Amygdala (tissue), 56 donors: Measurements from ENCODE around the gene GFM2.
A peak's percentile ranks its signal among the peaks of the same experiment; 100 is the strongest.
"Not testable (repeated sequence)": the region's sequence is repeated elsewhere in the genome, so short reads cannot be mapped to it uniquely, and the experiment has no call there.

ENCODE experiments used
- DNase-seq, 56 donors: peaks; one replicate each; lab custom pipeline; 2025; lab: John Stamatoyannopoulos, UW

GFM2 gene, protein sequence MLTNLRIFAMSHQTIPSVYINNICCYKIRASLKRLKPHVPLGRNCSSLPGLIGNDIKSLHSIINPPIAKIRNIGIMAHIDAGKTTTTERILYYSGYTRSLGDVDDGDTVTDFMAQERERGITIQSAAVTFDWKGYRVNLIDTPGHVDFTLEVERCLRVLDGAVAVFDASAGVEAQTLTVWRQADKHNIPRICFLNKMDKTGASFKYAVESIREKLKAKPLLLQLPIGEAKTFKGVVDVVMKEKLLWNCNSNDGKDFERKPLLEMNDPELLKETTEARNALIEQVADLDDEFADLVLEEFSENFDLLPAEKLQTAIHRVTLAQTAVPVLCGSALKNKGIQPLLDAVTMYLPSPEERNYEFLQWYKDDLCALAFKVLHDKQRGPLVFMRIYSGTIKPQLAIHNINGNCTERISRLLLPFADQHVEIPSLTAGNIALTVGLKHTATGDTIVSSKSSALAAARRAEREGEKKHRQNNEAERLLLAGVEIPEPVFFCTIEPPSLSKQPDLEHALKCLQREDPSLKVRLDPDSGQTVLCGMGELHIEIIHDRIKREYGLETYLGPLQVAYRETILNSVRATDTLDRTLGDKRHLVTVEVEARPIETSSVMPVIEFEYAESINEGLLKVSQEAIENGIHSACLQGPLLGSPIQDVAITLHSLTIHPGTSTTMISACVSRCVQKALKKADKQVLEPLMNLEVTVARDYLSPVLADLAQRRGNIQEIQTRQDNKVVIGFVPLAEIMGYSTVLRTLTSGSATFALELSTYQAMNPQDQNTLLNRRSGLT

DNA sequence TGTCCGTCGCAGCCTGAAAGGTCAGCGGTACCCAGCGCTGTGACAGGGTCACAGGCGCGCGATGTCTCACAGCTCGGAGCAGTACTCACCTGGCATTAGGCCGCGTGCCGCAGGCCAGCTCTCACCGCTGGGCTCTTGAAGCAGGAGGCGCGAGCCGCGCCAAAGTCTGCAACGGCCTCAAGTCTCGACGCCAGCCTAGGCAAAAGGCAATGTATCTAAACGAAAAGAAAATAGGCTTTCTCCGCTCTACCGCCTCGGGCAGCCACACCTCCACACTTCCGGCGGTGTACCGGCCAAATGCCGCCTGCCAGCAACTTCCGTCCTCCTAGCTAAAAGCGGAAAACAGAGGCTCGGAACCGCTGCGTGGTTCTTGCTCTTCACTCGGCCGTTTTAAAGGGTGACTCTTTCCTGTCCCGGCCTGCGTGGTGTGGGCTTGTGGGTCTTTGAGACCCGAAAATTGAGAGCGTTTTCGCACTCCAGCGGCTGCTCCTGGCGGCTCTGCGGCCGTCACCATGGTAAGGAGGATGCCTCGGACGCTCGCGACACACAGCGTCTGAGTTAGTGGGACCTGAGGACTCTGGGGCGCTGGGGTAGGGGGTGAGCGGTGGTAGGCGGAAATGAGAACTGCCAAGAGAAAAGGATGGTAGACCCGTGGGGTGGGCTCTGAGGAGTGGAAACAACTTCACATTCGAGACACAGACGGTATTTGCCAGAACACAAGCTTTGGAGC lies at the start of gene GFM2, which contains the start of gene NSA2:
GFM2 (minus strand) TSS at position 269 of the 730 bp plus-strand sequence. CDS start 3,375 bp downstream, outside the sequence.
NSA2 (plus strand) TSS at position 401 of the 730 bp plus-strand sequence; CDS start at position 513, 112 bp downstream.
- peak; percentile 71 to 98 (median 90) for DNase-seq

DNA sequence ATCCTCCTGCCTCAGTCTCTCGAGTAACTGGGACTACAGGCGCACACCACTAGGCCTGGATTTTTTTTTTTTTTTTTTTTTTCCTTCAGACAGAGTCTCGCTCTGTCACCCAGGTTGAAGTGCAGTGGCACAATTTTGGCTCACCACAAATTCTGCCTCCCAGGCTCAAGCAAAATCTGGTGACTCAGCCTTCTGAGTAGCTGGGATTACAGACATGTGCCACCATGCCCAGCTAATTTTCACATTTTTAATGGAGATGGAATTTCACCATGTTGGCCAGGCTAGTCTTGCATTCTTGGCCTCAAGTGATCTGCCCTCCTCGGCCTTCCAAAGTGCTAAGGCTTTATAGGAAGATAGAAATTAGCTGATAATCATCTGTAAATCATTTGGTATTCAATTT lies 44.0 kb upstream of the GFM2 start:
- no peak for DNase-seq

DNA sequence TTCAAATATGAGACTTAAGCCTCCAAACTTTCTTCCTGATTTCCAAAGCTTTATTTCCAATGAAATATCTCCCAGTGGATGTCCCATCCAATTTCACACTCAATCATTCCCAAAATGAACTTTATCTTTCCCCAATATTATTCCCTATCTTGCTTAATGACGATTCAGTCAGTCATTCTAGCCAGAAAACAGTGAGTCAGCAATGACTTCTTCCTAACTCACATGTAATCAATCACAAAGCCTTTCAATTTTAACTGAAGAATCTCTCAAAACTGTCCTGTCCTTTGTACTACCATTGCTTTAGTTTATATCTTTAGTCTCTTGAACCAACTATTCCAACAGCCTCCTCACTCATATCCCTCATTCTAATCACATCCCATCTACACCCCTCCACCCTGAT lies 35.0 kb upstream of the GFM2 start:
- no peak for DNase-seq

DNA sequence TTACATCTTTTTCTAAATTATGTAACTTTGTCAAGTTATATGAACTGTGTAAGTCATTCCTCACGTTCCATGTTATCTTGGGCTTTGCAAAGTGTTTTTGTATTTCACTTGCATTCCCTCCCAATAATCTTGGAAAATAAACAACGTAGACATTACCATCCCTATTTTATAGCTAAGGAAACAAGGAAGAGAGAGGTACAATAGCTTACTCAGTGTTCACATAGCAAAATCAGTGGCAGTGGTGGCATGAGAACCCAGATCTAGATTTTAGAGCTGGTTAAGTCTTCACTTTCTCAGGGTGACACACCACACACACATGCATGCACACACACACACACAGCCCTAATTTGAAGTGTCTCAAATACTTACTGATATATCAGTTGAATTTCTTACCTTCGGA lies 34.3 kb upstream of the GFM2 start:
- DNase-seq: no peak

DNA sequence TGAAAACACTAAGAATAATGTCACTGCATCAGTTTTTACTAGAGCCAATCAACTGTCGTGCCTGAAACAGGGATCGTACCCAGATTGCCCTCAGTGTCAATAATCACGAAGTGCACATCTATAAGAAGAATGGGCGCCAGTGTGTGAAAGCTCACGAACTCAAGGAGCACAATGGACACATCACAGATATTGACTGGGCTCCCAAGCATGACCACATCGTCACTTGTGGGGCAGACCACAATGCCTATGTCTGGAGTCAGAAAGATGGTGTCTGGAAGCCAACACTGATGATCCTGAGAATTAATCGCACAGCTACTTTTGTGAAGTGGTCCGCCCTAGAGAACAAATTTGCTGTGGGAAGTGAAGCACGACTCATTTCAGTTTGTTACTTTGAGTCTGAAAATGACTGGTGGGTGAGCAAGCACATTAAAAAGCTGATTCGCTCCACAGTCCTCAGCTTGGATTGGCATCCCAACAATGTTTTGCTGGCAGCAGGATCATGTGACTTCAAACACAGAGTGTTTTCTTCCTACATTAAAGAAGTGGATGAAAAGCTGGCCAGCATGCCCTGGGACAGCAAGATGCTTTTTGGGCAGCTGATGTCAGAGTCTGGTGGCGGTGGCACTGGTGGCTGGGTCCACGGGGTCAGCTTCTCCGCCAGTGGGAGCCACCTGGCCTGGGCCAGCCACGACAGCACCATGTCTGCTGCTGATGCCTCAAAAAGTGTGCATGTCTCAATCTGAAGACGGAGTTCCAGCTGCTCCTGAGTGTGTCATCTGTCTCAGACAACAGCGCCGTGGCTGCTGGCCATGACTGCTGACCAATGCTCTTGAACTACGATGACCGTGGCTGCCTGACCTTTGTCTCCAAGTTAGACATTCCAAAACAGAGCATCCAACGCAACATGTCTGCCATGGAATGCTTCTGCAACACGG lies 32.3 kb upstream of the GFM2 start:
- peak in 45 of 56 donors; percentile 2 to 75 (median 37) for DNase-seq

DNA sequence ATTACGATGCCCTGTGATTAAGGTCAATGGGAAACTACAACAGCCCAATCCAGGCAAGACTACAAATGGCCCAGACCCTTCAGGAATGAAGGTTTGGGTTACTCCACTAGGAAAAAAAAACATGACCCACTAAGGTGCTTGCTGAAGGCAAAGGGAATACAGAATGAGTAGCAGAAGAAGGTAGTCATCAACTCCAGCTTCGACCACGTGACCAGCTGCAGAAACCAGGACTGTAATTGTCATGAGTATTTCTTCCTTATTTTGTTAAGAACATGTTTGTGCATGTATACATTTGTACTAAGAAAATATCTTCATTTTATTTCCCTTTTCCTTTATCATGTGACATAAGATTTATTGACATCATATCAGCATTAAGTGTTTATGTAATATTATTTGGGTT lies 24.8 kb upstream of the GFM2 start:
- DNase-seq: not testable (repeated sequence)

DNA sequence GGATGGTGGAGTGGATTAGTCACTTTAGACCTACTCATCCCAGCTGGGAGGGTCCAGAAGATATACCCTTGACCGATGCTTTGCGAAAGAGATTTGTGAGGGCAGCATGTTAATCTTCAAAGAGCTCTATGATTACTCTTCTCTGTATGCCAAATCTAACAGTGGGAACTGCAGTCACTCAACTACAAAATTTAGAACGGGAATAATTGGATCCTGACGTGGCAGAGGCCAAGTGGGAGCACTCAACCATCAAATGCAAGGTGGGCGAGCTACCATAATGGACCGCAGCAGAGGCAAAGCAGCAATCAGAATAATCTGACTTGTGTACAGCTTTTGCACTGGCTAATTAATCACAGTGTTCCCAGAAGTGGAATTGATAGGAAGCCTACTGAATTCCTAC lies 20.5 kb upstream of the GFM2 start:
- no peak for DNase-seq

DNA sequence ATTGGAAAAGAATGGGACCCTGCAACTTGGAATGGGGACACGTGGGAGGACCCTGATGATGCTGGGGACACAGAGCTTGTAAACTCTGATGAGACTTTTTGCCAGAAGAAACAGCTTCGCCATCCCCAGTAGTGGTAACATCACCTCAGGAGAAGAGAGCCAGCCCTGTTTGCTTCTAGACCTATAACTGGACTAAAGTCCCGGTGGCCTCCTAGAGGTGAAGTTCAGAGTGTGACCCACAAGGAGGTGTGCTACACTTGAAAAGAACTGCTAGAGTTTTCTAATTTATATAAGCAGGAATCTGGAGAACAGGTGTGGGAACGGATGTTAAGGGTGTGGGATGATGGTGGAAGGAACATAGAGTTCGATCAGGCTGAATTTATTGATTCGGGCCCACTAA lies 19.9 kb upstream of the GFM2 start:
- DNase-seq: no peak

DNA sequence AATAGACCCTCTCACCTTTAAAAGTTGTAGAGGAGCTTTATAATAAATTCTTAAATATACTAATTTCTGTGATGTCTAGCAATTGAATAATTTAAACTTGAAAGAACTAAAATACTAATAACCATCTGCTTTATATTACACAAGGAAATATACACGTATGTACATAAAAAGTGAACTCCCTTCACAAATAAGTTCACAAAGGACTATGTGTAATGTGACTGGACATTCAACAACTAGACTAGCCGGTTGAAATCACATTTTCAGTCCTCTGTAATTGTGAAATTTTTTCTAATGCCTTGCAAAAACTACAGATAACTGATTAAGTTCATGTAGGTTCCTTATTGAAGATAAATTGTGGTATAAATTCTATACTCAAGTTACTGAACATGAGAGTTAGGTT lies 11.7 kb upstream of the GFM2 start:
- DNase-seq: no peak

DNA sequence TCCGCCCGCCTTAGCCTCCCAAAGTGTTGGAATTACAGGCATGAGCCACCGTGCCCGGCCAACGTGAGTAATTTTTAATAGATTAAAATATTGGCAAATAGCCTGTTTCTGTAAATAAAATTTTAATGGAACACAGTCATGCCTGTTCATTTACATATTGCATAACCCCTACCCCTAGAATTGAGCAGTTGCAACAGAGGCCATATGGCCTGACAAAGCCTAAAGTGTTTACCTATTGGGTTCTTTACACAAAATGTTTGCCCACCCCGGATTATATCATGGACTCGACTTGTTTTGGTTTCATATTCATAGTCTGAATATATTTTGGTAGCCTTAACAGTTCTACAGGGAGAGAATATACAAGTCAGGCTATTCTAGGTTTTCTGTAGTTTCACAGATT lies 5.4 kb upstream of the GFM2 start:
- DNase-seq: no peak

DNA sequence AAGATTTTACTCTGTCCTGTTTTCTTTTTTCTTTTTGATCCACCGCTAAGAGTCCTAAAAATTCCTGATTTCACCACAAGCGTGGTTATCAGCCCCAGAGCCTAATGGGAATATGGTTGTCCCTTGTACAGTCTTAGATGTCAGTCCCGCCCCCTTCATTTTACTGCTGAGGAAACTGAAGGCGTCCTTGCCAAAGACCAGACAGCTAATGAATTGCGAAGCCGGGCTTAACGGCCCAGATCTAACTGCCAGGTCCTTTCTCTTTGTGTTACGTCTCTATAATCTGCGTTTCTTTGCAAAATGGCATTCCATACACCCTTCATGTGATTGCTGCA lies 629 bp upstream of the GFM2 start:
- peak in 4 of 56 donors; percentile 1 to 54 (median 22) for DNase-seq

DNA sequence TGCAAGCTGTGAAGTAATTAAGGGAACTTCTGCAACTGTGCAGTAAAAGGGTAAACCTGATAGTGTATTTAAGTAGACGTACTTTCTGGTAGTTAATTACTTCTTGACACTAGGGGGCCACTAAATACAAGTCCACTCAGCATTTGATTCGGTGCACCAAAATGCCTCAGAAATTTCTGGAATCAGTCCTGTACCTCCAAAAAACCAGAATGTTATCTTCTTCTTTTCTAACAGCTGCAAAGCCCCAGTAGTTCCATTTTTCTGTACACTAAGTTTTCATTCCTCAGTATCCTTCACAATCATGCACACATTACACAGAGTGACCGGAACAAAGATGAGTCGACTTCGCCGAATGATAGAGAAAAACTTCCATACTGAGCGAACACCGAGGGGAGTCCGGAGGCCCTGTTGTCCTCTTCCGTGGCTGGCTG lies 484 bp downstream of the GFM2 start:
- DNase-seq: peak in 1 of 56 donors; percentile 50

DNA sequence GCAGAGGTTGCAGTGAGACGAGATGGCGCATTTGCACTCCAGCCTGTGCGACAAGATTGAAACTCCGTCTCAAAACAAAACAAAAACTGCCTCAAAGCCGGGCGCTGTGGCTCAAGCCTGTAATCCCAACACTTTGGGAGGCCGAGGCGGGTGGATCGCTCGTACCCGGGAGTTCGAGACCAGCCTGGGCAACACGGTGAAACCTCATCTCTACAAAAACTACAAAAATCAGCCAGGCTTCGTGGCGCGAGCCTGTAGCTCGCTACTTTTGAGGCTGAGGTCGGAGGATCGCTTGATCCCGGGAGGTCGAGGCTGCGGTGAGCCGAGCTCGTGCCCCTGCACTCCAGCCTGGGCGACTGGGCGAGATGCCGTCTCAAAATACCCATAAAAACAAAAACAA lies 988 bp downstream of the GFM2 start:
- no peak for DNase-seq

DNA sequence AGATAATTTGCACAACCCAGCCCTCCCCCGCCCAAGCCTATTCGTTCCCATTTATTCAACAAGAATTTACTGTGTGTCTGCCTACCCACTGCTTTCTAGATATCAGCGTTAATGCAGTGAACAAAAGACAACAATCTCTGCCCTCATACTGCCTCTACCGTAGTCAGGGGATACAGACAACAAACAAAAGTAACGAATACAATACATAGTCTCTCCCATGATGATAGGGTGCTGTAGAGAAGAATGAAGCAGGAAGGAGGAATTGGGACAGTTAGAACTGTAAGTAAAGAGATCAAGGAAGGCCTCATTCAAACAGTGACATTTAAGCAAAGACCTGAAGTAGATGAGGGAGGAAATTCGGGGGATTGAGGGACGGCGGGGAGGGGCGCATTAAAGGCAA lies 1.7 kb downstream of the GFM2 start:
- DNase-seq: no peak

DNA sequence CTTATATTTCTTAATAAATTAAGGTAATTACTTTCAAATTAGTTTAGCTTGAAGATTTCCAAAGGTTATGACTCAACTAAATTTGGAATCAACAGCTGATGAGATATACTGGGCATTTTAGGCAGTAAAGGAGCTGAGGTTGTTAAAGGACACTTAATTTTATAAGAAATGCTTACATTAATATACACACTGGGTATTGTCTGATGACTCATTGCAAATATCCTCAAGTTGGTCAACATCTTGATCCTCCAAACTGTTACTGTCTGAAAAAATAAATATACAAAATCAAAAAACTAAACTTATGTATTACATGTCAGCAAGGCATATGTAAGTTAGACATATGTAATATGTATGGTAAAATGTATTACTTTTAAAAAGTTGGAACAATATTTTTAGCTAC lies 3.4 kb downstream of the GFM2 start:
- no peak for DNase-seq

DNA sequence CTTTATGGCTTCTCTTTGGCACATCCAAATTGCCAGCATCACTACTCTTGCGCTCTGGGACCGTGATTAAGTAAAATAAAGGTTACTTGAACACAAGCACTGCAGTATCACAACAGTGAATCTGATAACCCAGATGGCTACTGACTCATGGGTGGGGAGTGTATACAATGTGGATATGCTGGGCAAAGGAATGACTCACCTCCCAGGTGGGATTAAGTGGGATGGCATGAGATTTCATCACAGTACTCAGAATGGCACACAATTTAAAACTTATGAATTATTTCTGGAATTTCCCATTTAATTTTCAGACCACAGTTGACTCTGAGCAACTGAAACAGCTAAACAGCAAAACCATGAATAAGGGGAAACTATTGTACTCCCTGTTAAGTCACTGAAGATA lies 4.3 kb downstream of the GFM2 start:
- no peak for DNase-seq

DNA sequence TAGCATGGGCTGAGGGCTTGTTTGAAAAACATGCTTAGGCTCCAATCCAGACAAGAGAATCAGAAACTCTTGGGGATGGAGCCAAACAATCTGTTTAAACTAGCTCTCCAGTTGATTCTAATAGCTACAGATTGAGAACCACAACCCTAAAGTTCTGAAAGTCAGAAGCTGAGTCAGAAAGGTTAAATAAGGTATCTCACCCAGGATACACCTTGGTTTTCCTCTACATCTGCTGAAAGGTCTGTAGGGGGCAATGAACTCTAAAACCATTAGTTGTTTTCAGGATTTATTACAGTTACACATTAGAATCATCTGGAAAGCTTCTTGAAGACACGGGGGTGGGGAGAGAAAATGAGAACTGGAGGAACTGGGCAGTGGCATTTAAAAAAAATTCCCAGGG lies 5.7 kb downstream of the GFM2 start:
- DNase-seq: no peak

DNA sequence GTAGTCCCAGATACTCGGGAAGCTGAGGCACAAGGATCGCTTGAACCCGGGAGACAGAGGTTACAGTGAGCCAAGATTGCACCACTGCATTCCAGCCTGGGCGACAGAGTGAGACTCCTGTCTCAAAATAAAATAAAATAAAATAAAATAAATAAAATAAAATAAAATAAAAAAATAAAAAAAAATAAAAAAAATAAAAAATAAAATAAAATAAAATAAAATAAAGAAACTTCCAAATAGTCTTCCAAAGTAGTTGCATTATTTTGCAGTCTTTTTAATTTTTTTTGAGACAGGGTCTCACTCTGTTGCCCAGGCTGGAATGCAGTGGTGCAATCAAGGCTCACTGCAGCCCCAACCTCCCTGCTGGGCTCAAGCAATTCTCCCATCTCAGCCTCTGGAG lies 18.2 kb downstream of the GFM2 start:
- DNase-seq: not testable (repeated sequence)

DNA sequence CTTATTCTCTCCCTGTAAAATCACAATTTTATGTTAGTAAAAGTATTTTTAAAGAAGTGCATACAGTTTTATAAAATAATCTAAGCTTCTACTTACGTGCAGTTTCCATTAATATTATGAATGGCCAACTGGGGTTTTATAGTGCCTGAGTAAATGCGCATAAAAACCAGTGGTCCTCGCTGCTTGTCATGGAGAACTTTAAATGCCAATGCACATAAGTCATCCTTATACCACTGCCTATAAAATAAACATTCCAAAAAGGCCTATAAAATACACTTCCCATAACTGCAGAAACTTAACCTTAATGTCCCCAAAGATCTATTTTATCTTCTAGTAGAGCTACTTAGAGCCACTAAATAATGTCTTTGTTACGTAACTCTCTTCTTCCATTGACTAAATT lies 28.5 kb downstream of the GFM2 start:
- no peak for DNase-seq

DNA sequence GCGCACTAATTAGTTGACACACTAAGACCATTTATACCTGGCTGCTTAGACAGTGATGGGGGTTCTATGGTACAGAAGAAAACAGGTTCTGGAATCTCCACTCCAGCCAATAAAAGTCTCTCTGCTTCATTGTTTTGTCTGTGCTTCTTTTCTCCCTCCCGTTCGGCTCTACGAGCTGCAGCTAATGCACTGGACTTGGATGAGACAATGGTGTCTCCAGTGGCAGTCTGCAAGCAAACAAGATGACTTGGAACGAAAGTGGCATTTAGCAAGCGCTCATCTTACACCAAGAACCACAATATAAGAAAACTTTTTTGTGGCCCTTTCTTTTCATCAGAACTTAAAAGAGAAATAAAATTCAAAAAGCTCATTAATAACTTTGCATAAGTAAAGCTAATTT lies 30.2 kb downstream of the GFM2 start:
- peak in 13 of 56 donors; percentile 0 to 24 (median 5) for DNase-seq
